Esophagus muscularis mucosa (tissue), 3 donors: Measurements from ENCODE around the gene CNBD2.
A peak's percentile ranks its signal among the peaks of the same experiment; 100 is the strongest.

Experiments
- CTCF ChIP-seq, 3 experiments: fragments of 200-600 bp in 2 of 3; fragments of 450-650 bp in 1 of 3; sonication (generic) in 2 of 3; IDR thresholded peaks; one replicate each; pipeline ENCODE4 v1.5.1; 2017 to 2019; ENCODE audit warnings: antibody characterized with exemption in 3 of 3, mild to moderate bottlenecking in 2 of 3, moderate library complexity in 1 of 3
- POLR2A ChIP-seq: fragments of 450-650 bp; IDR thresholded peaks from one replicate; pipeline ENCODE4 v1.6.1; 2017; ENCODE audit warnings: antibody characterized with exemption, moderate library complexity, mild to moderate bottlenecking, low read depth

- TF ChIP-seq CTCF (IDR thresholded peaks at IDR 0.05) (no peak), POLR2A (peak; percentile 97)
Measured at GRCh38 chr20:36050436-36051317, 82.3 kb downstream of the CNBD2 start.
